Glutamatergic neuron (in vitro differentiated cells): ENCODE measurements around the gene JMJD1C. TPM values are rescaled to one million over a fixed set of nuclear protein-coding genes. Genes with fewer than 3 reads are reported as not detected.

Experiments
- DNase-seq: peaks from one replicate; pipeline ENCODE4 v3.0.0; 2022
- H3K27ac Mint-ChIP-seq: one replicate; pipeline ENCODE4 v1.8.0; 2020; ENCODE audit warnings: mild to moderate bottlenecking, mixed read lengths, inconsistent platforms; ENCODE audit not compliant: unreplicated experiment
- H3K27me3 Mint-ChIP-seq: one replicate; pipeline ENCODE4 v1.8.0; 2020; ENCODE audit warnings: mild to moderate bottlenecking, moderate library complexity, mixed read lengths, inconsistent platforms; ENCODE audit not compliant: unreplicated experiment
- H3K36me3 Mint-ChIP-seq: one replicate; pipeline ENCODE4 v1.8.0; 2020; ENCODE audit warnings: mild to moderate bottlenecking, mixed read lengths, inconsistent platforms; ENCODE audit not compliant: unreplicated experiment
- H3K4me1 Mint-ChIP-seq: one replicate; pipeline ENCODE4 v1.8.0; 2020; ENCODE audit warnings: mild to moderate bottlenecking, low read depth, mixed read lengths, inconsistent platforms; ENCODE audit not compliant: unreplicated experiment
- H3K4me3 Mint-ChIP-seq: one replicate; pipeline ENCODE4 v1.8.0; 2020; ENCODE audit warnings: mild to moderate bottlenecking, mixed read lengths, inconsistent platforms; ENCODE audit not compliant: unreplicated experiment
- H3K9me3 Mint-ChIP-seq: one replicate; pipeline ENCODE4 v1.8.0; 2020; ENCODE audit warnings: mild to moderate bottlenecking, moderate library complexity, mixed read lengths, inconsistent platforms; ENCODE audit not compliant: unreplicated experiment
- CTCF ChIP-seq: fragments of 200-600 bp; sonication (generic); IDR thresholded peaks from one replicate; pipeline ENCODE4 v1.5.0; 2021; ENCODE audit not compliant: partially characterized antibody, unreplicated experiment
- total RNA-seq: library from RNA; stranded (reverse); fragmentation: NEBNext Ultra II Directional; extraction: Animal tissue kit (Norgen Biotek cat#: 25700); gene quantifications from one replicate; pipeline ENCODE4 v1.2.1, GENCODE V29; 2021; ENCODE audit not compliant: unreplicated experiment

Gene JMJD1C
- total RNA-seq, 1 donor from 2014 or later: 110 TPM

GRCh38 chr10:63252095-63252762 lies 213.5 kb downstream of the JMJD1C start:
- no peak for TF ChIP-seq CTCF
- DNase-seq: no peak
- Mint-ChIP-seq H3K9me3 (peaks cover 4% of the 10 kb centered on the region), H3K36me3 (no peaks in the 10 kb centered on the region), H3K4me3 (no peak overlapping the region), H3K27me3 (peaks cover 2% of the 10 kb centered on the region), H3K4me1 (peaks cover 1% of the 10 kb centered on the region), H3K27ac (no peak overlapping the region)

- H3K27me3 Mint-ChIP-seq: peaks cover 5% of the 10 kb centered on the region
Observed at GRCh38 chr10:63250032-63250431, 215.7 kb downstream of the JMJD1C start.

GRCh38 chr10:63247771-63248170 lies 218.0 kb downstream of the JMJD1C start:
- no peak for TF ChIP-seq CTCF
- peaks cover 11% of the 10 kb centered on the region for H3K36me3 Mint-ChIP-seq

More at GRCh38 chr10:63250032-63250431, 215.7 kb downstream of the JMJD1C start:
- Mint-ChIP-seq H3K9me3 (peaks cover 8% of the 10 kb centered on the region), H3K36me3 (peaks cover 10% of the 10 kb centered on the region), H3K4me1 (peaks cover 1% of the 10 kb centered on the region), H3K4me3 (no peak overlapping the region), H3K27ac (no peak overlapping the region)
- no peak for TF ChIP-seq CTCF
- DNase-seq: no peak

GRCh38 chr10:63246356-63246755 lies 219.4 kb downstream of the JMJD1C start:
- Mint-ChIP-seq H3K4me1 (peaks cover 8% of the 10 kb centered on the region), H3K36me3 (peaks cover 11% of the 10 kb centered on the region), H3K27me3 (peaks cover 7% of the 10 kb centered on the region), H3K4me3 (no peak overlapping the region), H3K9me3 (peaks cover 8% of the 10 kb centered on the region), H3K27ac (no peak overlapping the region)
- TF ChIP-seq CTCF: no peak
- DNase-seq: no peak

More at GRCh38 chr10:63247771-63248170, 218.0 kb downstream of the JMJD1C start:
- peaks cover 7% of the 10 kb centered on the region for H3K27me3 Mint-ChIP-seq
- H3K9me3 Mint-ChIP-seq: peaks cover 8% of the 10 kb centered on the region
- peaks cover 4% of the 10 kb centered on the region for H3K4me1 Mint-ChIP-seq
- no peak for DNase-seq
- H3K4me3 Mint-ChIP-seq: no peak overlapping the region
- peak overlapping the region; percentile 66 for H3K27ac Mint-ChIP-seq

GRCh38 chr10:63241841-63242281 lies 223.9 kb downstream of the JMJD1C start:
- H3K27ac Mint-ChIP-seq: peak overlapping the region; percentile 7
- H3K4me3 Mint-ChIP-seq: no peak overlapping the region
- DNase-seq: no peak
- peaks cover 23% of the 10 kb centered on the region for H3K4me1 Mint-ChIP-seq
- H3K27me3 Mint-ChIP-seq: peaks cover 5% of the 10 kb centered on the region
- no peak for TF ChIP-seq CTCF
- peaks cover 11% of the 10 kb centered on the region for H3K36me3 Mint-ChIP-seq
- peaks cover 8% of the 10 kb centered on the region for H3K9me3 Mint-ChIP-seq
